Mesodermal cell (in vitro differentiated cells): ENCODE measurements around the gene MRGPRX2.

Source experiments
- H3K27ac ChIP-seq: 2 replicates; pipeline ENCODE4 v1.7.0; 2013; ENCODE audit warnings: mild to moderate bottlenecking, low read depth, low read length, moderate library complexity; ENCODE audit not compliant: severe bottlenecking
- H3K36me3 ChIP-seq: 2 replicates; pipeline ENCODE4 v1.7.1; 2013; ENCODE audit warnings: mild to moderate bottlenecking, low read length, moderate library complexity; ENCODE audit not compliant: control insufficient read depth, insufficient read depth
- H3K4me1 ChIP-seq: one replicate; pipeline ENCODE4 v1.7.1; 2013; ENCODE audit warnings: mild to moderate bottlenecking, low read length; ENCODE audit not compliant: insufficient read depth, control insufficient read depth, poor library complexity, severe bottlenecking
- H3K4me3 ChIP-seq: 2 replicates; pipeline ENCODE4 v1.7.0; 2013; ENCODE audit warnings: low read length, control low read depth, mild to moderate bottlenecking; ENCODE audit not compliant: insufficient read depth, poor library complexity, severe bottlenecking; ENCODE audit errors: extremely low read depth
- H3K9me3 ChIP-seq: 2 replicates; pipeline ENCODE4 v1.7.1; 2013; ENCODE audit warnings: mild to moderate bottlenecking, low read length, moderate library complexity; ENCODE audit not compliant: control insufficient read depth
- WGBS, 2 experiments: methylation state at CpG; one replicate each; pipeline ENCODE4 v1.1.5; 2013; ENCODE audit warnings: missing lambda C conversion rate in 2 of 2; ENCODE audit not compliant: insufficient coverage in 2 of 2; 5-methylcytosine and 5-hydroxymethylcytosine counted together

MRGPRX2 gene

DNA sequence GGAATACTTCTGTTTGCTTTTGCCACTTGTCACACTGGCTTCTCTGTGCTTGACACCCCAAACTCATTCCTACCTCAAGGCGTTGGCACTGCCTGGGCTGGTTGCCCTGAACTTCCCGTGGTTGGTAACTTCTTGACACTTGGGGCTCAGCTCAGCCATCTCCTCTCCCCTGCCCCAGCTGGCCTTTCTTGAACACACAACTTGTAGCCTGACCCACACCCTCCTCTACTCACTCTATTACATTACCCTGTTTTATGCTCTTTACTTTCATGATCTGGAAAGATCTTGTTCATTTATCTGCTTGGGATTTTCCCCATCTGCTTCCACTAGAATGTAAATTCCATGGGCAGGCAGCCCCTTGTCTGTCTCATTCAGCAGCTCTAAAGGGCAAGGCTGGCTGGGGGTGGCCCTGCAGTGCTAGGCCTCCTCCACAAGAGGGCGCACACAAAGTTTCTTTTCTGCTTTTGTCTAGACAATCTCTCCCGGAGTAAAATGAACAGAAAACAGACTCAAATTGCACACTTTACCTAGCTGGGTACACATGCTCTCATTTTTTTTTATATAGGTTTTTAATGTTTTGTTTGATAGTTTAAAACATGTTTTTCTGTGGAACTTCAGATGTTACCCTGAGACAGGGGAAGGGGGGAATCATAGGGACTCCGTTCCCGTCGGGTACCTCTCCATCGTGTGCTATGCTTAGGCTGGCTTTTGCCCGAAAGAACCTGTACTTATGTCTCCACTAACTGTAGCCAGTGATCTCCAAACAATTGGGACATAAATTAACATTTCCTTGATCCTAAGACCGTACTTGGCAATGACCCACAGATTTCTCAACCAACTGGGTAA lies 16.4 kb upstream of the MRGPRX2 start:
- Histone ChIP-seq H3K27ac (no peak overlapping the region), H3K4me1 (no peaks in the 10 kb centered on the region), H3K36me3 (no peaks in the 10 kb centered on the region), H3K4me3 (no peak overlapping the region), H3K9me3 (no peaks in the 10 kb centered on the region)
- WGBS, 2 experiments: 54 to 81% methylated on average over 7 to 8 of the region's 10 CpGs

DNA sequence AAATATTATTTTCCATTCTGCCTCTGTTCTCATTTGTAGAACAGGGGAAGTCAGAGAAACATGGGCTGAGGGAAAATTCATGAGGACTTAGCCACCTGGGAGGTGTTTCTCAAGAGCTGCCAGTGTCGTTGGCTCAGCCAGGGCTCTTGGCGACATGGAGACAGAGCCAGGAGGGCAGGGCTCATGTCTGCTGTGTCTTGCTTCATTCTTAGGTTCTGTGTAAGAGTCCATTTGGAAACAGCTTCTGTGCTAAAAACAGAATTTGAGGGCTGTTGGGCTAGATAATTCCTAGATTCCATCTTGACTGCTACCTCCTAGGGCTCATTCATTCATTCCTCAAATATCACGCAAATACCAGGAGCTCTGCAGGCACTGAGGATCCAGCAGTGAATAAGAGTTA lies 15.1 kb upstream of the MRGPRX2 start:
- Histone ChIP-seq H3K27ac (no peak overlapping the region), H3K4me1 (no peaks in the 10 kb centered on the region), H3K36me3 (no peaks in the 10 kb centered on the region), H3K9me3 (no peaks in the 10 kb centered on the region), H3K4me3 (no peak overlapping the region)
- 90 to 100% methylated on average over 2 of the region's 3 CpGs for WGBS, 2 experiments

- Histone ChIP-seq H3K4me1 (no peaks in the 10 kb centered on the region), H3K36me3 (no peaks in the 10 kb centered on the region), H3K27ac (no peak overlapping the region), H3K9me3 (no peaks in the 10 kb centered on the region), H3K4me3 (no peak overlapping the region)
- 71 to 78% methylated on average over 8 of the region's 10 CpGs for WGBS, 2 experiments
These were observed 13.2 kb upstream of the MRGPRX2 start for GRCh38 chr11:19073454-19074415.

GRCh38 chr11:19072464-19072863 lies 11.9 kb upstream of the MRGPRX2 start:
- H3K9me3 ChIP-seq: no peaks in the 10 kb centered on the region
- H3K4me3 ChIP-seq: no peak overlapping the region
- no peak overlapping the region for H3K27ac ChIP-seq
- H3K4me1 ChIP-seq: no peaks in the 10 kb centered on the region
- no peaks in the 10 kb centered on the region for H3K36me3 ChIP-seq
- WGBS, 2 experiments: 95 to 98% methylated on average over 4 of the region's 5 CpGs

- Histone ChIP-seq H3K4me1 (no peaks in the 10 kb centered on the region), H3K36me3 (no peaks in the 10 kb centered on the region), H3K4me3 (no peak overlapping the region), H3K27ac (no peak overlapping the region), H3K9me3 (no peaks in the 10 kb centered on the region)
- 0 to 7% methylated on average over 2 to 7 of the region's 11 CpGs for WGBS, 2 experiments
These were observed 10.7 kb upstream of the MRGPRX2 start for GRCh38 chr11:19071255-19071654.

DNA sequence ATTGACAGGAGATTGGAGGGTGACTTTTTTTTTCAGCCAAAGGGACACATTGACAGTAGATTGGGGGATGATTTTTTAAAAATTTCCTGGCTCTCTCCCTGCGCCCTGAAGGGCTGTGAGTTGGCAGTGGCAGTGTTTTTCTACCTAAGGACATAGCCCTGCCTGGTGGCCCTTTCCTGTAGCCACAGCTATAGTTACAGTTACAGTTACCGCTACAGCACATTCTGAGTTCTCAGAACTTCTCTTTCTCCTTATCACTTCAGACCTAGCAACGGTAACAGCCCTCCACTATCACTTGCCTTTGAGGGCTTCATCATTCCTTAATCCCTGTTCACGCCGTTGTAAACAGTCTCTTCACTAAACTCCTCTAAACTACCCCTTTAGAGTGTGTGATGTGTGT lies 684 bp downstream of the MRGPRX2 start:
- Histone ChIP-seq H3K4me1 (peaks cover 5% of the 10 kb centered on the region), H3K9me3 (no peaks in the 10 kb centered on the region), H3K36me3 (no peaks in the 10 kb centered on the region), H3K4me3 (no peak overlapping the region), H3K27ac (no peak overlapping the region)
- WGBS, 2 experiments: 100% methylated on average over 1 to 2 of the region's 5 CpGs

GRCh38 chr11:19055905-19056304 lies 4.6 kb downstream of the MRGPRX2 start:
- WGBS, 2 experiments: 94 to 96% methylated on average over 17 of the region's 17 CpGs
- H3K4me1 ChIP-seq: peaks cover 5% of the 10 kb centered on the region
- H3K9me3 ChIP-seq: no peaks in the 10 kb centered on the region
- H3K4me3 ChIP-seq: no peak overlapping the region
- no peaks in the 10 kb centered on the region for H3K36me3 ChIP-seq
- H3K27ac ChIP-seq: no peak overlapping the region

DNA sequence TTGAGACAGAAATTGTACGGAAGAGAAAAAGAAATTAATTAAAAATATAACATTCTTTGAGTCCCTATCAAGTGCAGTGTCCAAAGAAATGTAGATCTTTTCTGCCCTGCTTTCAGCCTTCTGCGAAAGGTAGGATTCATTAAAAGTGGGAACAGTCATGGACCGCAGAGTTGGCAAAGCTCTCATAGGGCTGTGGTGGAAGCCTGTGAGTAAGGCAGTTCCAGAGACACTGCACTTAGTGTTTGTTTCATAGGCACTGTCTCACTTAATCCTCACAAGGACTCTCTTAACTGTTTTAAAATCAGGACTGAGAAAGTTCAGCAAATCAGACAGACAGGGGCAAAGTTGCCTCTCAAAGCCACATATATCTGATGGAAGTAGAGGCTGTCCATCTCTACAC lies 5.5 kb downstream of the MRGPRX2 start:
- H3K9me3 ChIP-seq: no peaks in the 10 kb centered on the region
- WGBS, 2 experiments: 88 to 93% methylated on average over 2 of the region's 3 CpGs
- H3K36me3 ChIP-seq: no peaks in the 10 kb centered on the region
- H3K4me3 ChIP-seq: no peak overlapping the region
- H3K4me1 ChIP-seq: no peaks in the 10 kb centered on the region
- H3K27ac ChIP-seq: no peak overlapping the region

- no peak overlapping the region for H3K27ac ChIP-seq
- H3K4me1 ChIP-seq: no peaks in the 10 kb centered on the region
- WGBS, 2 experiments: 80% methylated on average over 1 of the region's 1 CpG; no CpG with 5 or more reads in 1 of the 2 experiments
- no peaks in the 10 kb centered on the region for H3K36me3 ChIP-seq
- H3K9me3 ChIP-seq: no peaks in the 10 kb centered on the region
- H3K4me3 ChIP-seq: no peak overlapping the region
These were observed 6.6 kb downstream of the MRGPRX2 start for GRCh38 chr11:19053909-19054308.

- Histone ChIP-seq H3K4me1 (no peaks in the 10 kb centered on the region), H3K36me3 (no peaks in the 10 kb centered on the region), H3K9me3 (no peaks in the 10 kb centered on the region), H3K4me3 (no peak overlapping the region), H3K27ac (no peak overlapping the region)
- WGBS, 2 experiments: 80% methylated on average over 1 of the region's 2 CpGs; no CpG with 5 or more reads in 1 of the 2 experiments
These were observed 10.2 kb downstream of the MRGPRX2 start for GRCh38 chr11:19050281-19050680.
